Gastroesophageal sphincter (tissue), 4 donors: Measurements from ENCODE around the gene PLAGL2. TPM values are rescaled to one million over a fixed set of nuclear protein-coding genes. Genes with fewer than 3 reads are reported as not detected.
"Not testable (repeated sequence)": the region's sequence is repeated elsewhere in the genome, so short reads cannot be mapped to it uniquely, and the experiment has no call there.

Source experiments
- ATAC-seq: fragments of 150-250 bp; one replicate; pipeline ENCODE4 v1.9.1; 2016; ENCODE audit warnings: mild to moderate bottlenecking, moderate library complexity
- H3K27ac ChIP-seq, 4 donors: fragments of 200-600 bp; sonication (generic) in 3 of 4; 1 replicate in 3 of 4; 2 replicates in 1 of 4; pipeline ENCODE4 v1.5.1; 2016 to 2019
- H3K27me3 ChIP-seq: fragments of 200-600 bp; sonication (generic); one replicate; pipeline ENCODE4 v1.5.1; 2019
- H3K36me3 ChIP-seq, 2 donors: fragments of 200-600 bp; sonication (generic); one replicate each; pipeline ENCODE4 v1.5.1; 2019; ENCODE audit warnings: control low read depth in 1 of 2
- H3K4me1 ChIP-seq, 3 donors: fragments of 200-600 bp; sonication (generic); 1 replicate in 2 of 3; 2 replicates in 1 of 3; pipeline ENCODE4 v1.5.1; 2016 to 2019; ENCODE audit warnings: control low read depth in 2 of 3
- H3K4me3 ChIP-seq, 2 donors: fragments of 200-600 bp; sonication (generic); one replicate each; pipeline ENCODE4 v1.5.1; 2019; ENCODE audit warnings: mild to moderate bottlenecking in 1 of 2, moderate library complexity in 1 of 2
- H3K9me3 ChIP-seq, 3 donors: fragments of 200-600 bp; sonication (generic); one replicate each; pipeline ENCODE4 v1.5.1; 2017 to 2019; ENCODE audit warnings: control low read depth in 2 of 3
- CTCF ChIP-seq, 4 experiments: fragments of 200-600 bp in 2 of 4; fragments of 450-650 bp in 2 of 4; sonication (generic) in 1 of 4; IDR thresholded peaks; one replicate each; pipeline ENCODE4 v1.5.1; 2017 to 2019; ENCODE audit warnings: antibody characterized with exemption in 4 of 4, mild to moderate bottlenecking in 2 of 4, moderate library complexity in 2 of 4
- EP300 ChIP-seq: sonication (generic); formaldehyde crosslinking; IDR thresholded peaks from one replicate; pipeline ENCODE4 v1.6.1; 2017; ENCODE audit warnings: antibody characterized with exemption, mild to moderate bottlenecking
- POLR2A ChIP-seq, 2 donors: fragments of 450-650 bp; IDR thresholded peaks; one replicate each; pipeline ENCODE4 v1.6.1; 2017; ENCODE audit warnings: antibody characterized with exemption in 2 of 2, mild to moderate bottlenecking in 2 of 2, moderate library complexity in 1 of 2
- POLR2AphosphoS5 ChIP-seq: sonication (generic); formaldehyde crosslinking; IDR thresholded peaks from one replicate; pipeline ENCODE4 v1.6.1; 2017; ENCODE audit warnings: antibody characterized with exemption
- WGBS, 2 donors: methylation state at CpG; one replicate each; pipeline ENCODE4 v1.1.5; 2018; ENCODE audit warnings: low coverage in 1 of 2; 5-methylcytosine and 5-hydroxymethylcytosine counted together
- total RNA-seq, 4 donors: library from RNA; depleted of rRNA; stranded (reverse); fragments of >200 nt; gene quantifications; one replicate each; pipeline ENCODE4 v1.1.0, GENCODE V29; 2016

PLAGL2 gene
- total RNA-seq, 4 donors from 2014 or later, result 5.8 to 11.0 (median 6.1) TPM

- no peak for ATAC-seq
- no peak overlapping the region for H3K27ac ChIP-seq
- H3K4me1 ChIP-seq, result no peaks in the 10 kb centered on the region
Observed at GRCh38 chr20:32248043-32248442, 40.5 kb upstream of the PLAGL2 start.

GRCh38 chr20:32246208-32246607, 38.7 kb upstream of the PLAGL2 start:
- ATAC-seq, result not testable (repeated sequence)

More at GRCh38 chr20:32248043-32248442, 40.5 kb upstream of the PLAGL2 start:
- Histone ChIP-seq H3K36me3 (no peaks in the 10 kb centered on the region), H3K4me3 (no peak overlapping the region), H3K27me3 (no peaks in the 10 kb centered on the region), H3K9me3 (no peaks in the 10 kb centered on the region)
- TF ChIP-seq POLR2AphosphoS5, result no peak
- no peak for TF ChIP-seq CTCF (IDR thresholded peaks at IDR 0.05)
- TF ChIP-seq POLR2A (IDR thresholded peaks at IDR 0.05), result no peak
- TF ChIP-seq EP300, result no peak
- WGBS, 2 donors, result 84% methylated on average over 4 of the region's 5 CpGs; no CpG with 5 or more reads in 1 of the 2 donors

GRCh38 chr20:32244959-32245358, 37.4 kb upstream of the PLAGL2 start:
- 78 to 87% methylated on average over 4 of the region's 4 CpGs for WGBS, 2 donors
- H3K4me3 ChIP-seq, result no peak overlapping the region
- H3K36me3 ChIP-seq, result no peaks in the 10 kb centered on the region

More at GRCh38 chr20:32246208-32246607, 38.7 kb upstream of the PLAGL2 start:
- H3K27ac ChIP-seq, H3K27me3 ChIP-seq, H3K36me3 ChIP-seq, H3K4me1 ChIP-seq, H3K9me3 ChIP-seq, H3K4me3 ChIP-seq: not testable (repeated sequence)
- WGBS, 2 donors, result 90% methylated on average over 2 to 5 of the region's 5 CpGs

GRCh38 chr20:32244150-32244823, 36.7 kb upstream of the PLAGL2 start:
- no peak overlapping the region for H3K27ac ChIP-seq
- H3K4me3 ChIP-seq, result no peak overlapping the region
- no peak for ATAC-seq
- H3K4me1 ChIP-seq, result no peaks in the 10 kb centered on the region
- H3K9me3 ChIP-seq, result no peaks in the 10 kb centered on the region
- H3K27me3 ChIP-seq, result no peaks in the 10 kb centered on the region
- TF ChIP-seq POLR2AphosphoS5 (no peak), EP300 (no peak), POLR2A (IDR thresholded peaks at IDR 0.05) (no peak), CTCF (IDR thresholded peaks at IDR 0.05) (no peak)
- no peaks in the 10 kb centered on the region for H3K36me3 ChIP-seq
- 80 to 87% methylated on average over 3 of the region's 6 CpGs for WGBS, 2 donors

More at GRCh38 chr20:32244959-32245358, 37.4 kb upstream of the PLAGL2 start:
- no peak for ATAC-seq
- no peaks in the 10 kb centered on the region for H3K27me3 ChIP-seq
- TF ChIP-seq EP300 (no peak), POLR2A (IDR thresholded peaks at IDR 0.05) (no peak), POLR2AphosphoS5 (no peak), CTCF (IDR thresholded peaks at IDR 0.05) (no peak)
- H3K4me1 ChIP-seq, result no peaks in the 10 kb centered on the region
- no peak overlapping the region for H3K27ac ChIP-seq
- no peaks in the 10 kb centered on the region for H3K9me3 ChIP-seq

- no peak for ATAC-seq
- Histone ChIP-seq H3K9me3 (no peaks in the 10 kb centered on the region), H3K4me1 (no peaks in the 10 kb centered on the region), H3K27ac (no peak overlapping the region), H3K36me3 (peaks cover 0 to 7% of the 10 kb centered on the region in 2 donors), H3K27me3 (no peaks in the 10 kb centered on the region), H3K4me3 (no peak overlapping the region)
- no peak for TF ChIP-seq EP300
- no peak for TF ChIP-seq POLR2AphosphoS5
- no peak for TF ChIP-seq CTCF (IDR thresholded peaks at IDR 0.05)
- no peak for TF ChIP-seq POLR2A (IDR thresholded peaks at IDR 0.05)
- WGBS, 2 donors, result 86 to 100% methylated on average over 1 of the region's 4 CpGs
Observed at GRCh38 chr20:32241807-32242206, 34.3 kb upstream of the PLAGL2 start.
